NCI-H510A treated with DMSO at 0.1 percent for 48 hours (cell line): ENCODE results near the gene ADAT3.

Source experiments
- DNase-seq: peaks from one replicate; lab custom pipeline; 2025; lab: John Stamatoyannopoulos, UW

ADAT3 gene

GRCh38 chr19:1957562-1958248 lies 52.5 kb downstream of the ADAT3 start:
- DNase-seq: no peak

- no peak for DNase-seq
Measured at GRCh38 chr19:1959928-1960589, 54.9 kb downstream of the ADAT3 start.

GRCh38 chr19:1961000-1961883 lies 56.0 kb downstream of the ADAT3 start:
- no peak for DNase-seq

GRCh38 chr19:1962674-1963073 lies 57.5 kb downstream of the ADAT3 start:
- no peak for DNase-seq
